ENCODE measurements around the gene NAPG. TPM values are rescaled to one million over a fixed set of nuclear protein-coding genes. Genes with fewer than 3 reads are reported as not detected.
"Not testable (repeated sequence)": the region's sequence is repeated elsewhere in the genome, so short reads cannot be mapped to it uniquely, and the experiment has no call there.

The NAPG gene
- total RNA-seq, 1 experiment from 2014 or later = 41.5 TPM

DNA sequence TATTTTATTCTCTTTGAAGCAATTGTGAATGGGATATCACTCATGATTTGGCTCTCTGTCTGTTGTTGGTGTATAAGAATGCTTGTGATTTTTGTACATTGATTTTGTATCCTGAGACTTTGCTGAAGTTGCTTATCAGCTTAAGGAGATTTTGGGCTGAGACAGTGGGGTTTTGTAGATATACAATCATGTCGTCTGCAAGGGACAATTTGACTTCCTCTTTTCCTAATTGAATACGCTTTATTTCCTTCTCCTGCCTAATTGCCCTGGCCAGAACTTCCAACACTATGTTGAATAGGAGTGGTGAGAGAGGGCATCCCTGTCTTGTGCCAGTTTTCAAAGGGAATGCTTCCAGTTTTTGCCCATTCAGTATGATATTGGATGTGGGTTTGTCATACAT is 48.6 kb downstream of the NAPG start:
- intact Hi-C loops (cut with micrococcal nuclease; ENCODE audit: unreplicated experiment); H3K4me1 Mint-ChIP-seq (ENCODE audit: low read depth, unreplicated experiment); CTCF ChIA-PET; H3K36me3 Mint-ChIP-seq (ENCODE audit: insufficient read depth, unreplicated experiment); H3K27ac Mint-ChIP-seq (ENCODE audit: unreplicated experiment); H3K9me3 ChIP-seq; BruUV-seq (replicated peaks); H3K36me3 ChIP-seq (ENCODE audit: control insufficient read depth, insufficient read depth, low read length); H3K4me3 ChIP-seq (ENCODE audit: low read depth, low read length); POLR2A ChIA-PET; H3K4me3 Mint-ChIP-seq (ENCODE audit: unreplicated experiment); H3K27me3 ChIP-seq (replicated peaks; ENCODE audit: control insufficient read depth, insufficient read depth, low read length); H3K4me1 ChIP-seq; H3K9me3 Mint-ChIP-seq (ENCODE audit: unreplicated experiment); DNase-seq; H3K27me3 Mint-ChIP-seq (ENCODE audit: insufficient read depth, unreplicated experiment): not testable (repeated sequence)

GRCh38 chr18:10577842-10578572 is 52.2 kb downstream of the NAPG start:
- H3K36me3 Mint-ChIP-seq (ENCODE audit: insufficient read depth, unreplicated experiment); H3K27me3 ChIP-seq (replicated peaks; ENCODE audit: control insufficient read depth, insufficient read depth, low read length); BruUV-seq (replicated peaks); H3K9me3 ChIP-seq; H3K36me3 ChIP-seq (ENCODE audit: control insufficient read depth, insufficient read depth, low read length); H3K4me1 Mint-ChIP-seq (ENCODE audit: low read depth, unreplicated experiment); H3K4me1 ChIP-seq; intact Hi-C loops (cut with micrococcal nuclease; ENCODE audit: unreplicated experiment); H3K27me3 Mint-ChIP-seq (ENCODE audit: insufficient read depth, unreplicated experiment): not testable (repeated sequence)
- DNase-seq = peak in 1 of 2 experiments; percentile 43
- CTCF ChIA-PET = interaction anchor here (0.9 kb wide), 1 partner anchor 437 kb away, joined by 3 read pairs; no protein-coding TSS in a partner anchor
- POLR2A ChIA-PET = interaction anchor here (1.5 kb wide), 1 partner anchor 52 kb away, joined by 3 read pairs; the partner anchor contains the start of gene NAPG
- peak overlapping the region; percentile 86 for H3K27ac Mint-ChIP-seq (ENCODE audit: unreplicated experiment)
- H3K9me3 Mint-ChIP-seq (ENCODE audit: unreplicated experiment) = peaks cover 16% of the 10 kb centered on the region
- H3K4me3 ChIP-seq (ENCODE audit: low read depth, low read length) = peak overlapping the region; percentile 22; the same call in 1 of the 2 replicates
- peak overlapping the region; percentile 69 for H3K4me3 Mint-ChIP-seq (ENCODE audit: unreplicated experiment)

DNA sequence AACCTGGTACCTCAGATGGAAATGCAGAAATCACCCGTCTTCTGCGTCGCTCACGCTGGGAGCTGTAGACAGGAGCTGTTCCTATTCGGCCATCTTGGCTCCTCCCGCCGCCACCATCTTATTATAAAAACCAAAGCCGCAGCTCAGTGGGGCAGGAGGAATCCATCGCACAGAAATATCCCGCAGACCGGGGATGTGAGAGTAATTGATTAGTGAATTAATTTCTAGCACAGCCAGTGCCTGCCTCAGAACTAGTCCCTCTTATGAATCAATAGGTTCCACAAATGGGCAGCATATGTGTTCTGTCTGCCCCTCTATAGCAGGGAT is 52.7 kb downstream of the NAPG start:
- CTCF ChIA-PET = interaction anchor here (0.6 to 0.9 kb wide), 2 partner anchors 438 to 1456 kb away, joined by 3 read pairs; no protein-coding TSS in a partner anchor
- H3K36me3 Mint-ChIP-seq (ENCODE audit: insufficient read depth, unreplicated experiment); H3K4me1 ChIP-seq; H3K36me3 ChIP-seq (ENCODE audit: control insufficient read depth, insufficient read depth, low read length); H3K4me3 ChIP-seq (ENCODE audit: low read depth, low read length); BruUV-seq (replicated peaks); H3K27me3 Mint-ChIP-seq (ENCODE audit: insufficient read depth, unreplicated experiment); H3K9me3 ChIP-seq; H3K27me3 ChIP-seq (replicated peaks; ENCODE audit: control insufficient read depth, insufficient read depth, low read length); H3K4me1 Mint-ChIP-seq (ENCODE audit: low read depth, unreplicated experiment); intact Hi-C loops (cut with micrococcal nuclease; ENCODE audit: unreplicated experiment); DNase-seq: not testable (repeated sequence)
- H3K27ac Mint-ChIP-seq (ENCODE audit: unreplicated experiment) = peak overlapping the region; percentile 86
- H3K9me3 Mint-ChIP-seq (ENCODE audit: unreplicated experiment) = peaks cover 16% of the 10 kb centered on the region
- POLR2A ChIA-PET = interaction anchor here (1.5 kb wide), 1 partner anchor 53 kb away, joined by 3 read pairs; the partner anchor contains the start of gene NAPG
- H3K4me3 Mint-ChIP-seq (ENCODE audit: unreplicated experiment) = peak overlapping the region; percentile 69

DNA sequence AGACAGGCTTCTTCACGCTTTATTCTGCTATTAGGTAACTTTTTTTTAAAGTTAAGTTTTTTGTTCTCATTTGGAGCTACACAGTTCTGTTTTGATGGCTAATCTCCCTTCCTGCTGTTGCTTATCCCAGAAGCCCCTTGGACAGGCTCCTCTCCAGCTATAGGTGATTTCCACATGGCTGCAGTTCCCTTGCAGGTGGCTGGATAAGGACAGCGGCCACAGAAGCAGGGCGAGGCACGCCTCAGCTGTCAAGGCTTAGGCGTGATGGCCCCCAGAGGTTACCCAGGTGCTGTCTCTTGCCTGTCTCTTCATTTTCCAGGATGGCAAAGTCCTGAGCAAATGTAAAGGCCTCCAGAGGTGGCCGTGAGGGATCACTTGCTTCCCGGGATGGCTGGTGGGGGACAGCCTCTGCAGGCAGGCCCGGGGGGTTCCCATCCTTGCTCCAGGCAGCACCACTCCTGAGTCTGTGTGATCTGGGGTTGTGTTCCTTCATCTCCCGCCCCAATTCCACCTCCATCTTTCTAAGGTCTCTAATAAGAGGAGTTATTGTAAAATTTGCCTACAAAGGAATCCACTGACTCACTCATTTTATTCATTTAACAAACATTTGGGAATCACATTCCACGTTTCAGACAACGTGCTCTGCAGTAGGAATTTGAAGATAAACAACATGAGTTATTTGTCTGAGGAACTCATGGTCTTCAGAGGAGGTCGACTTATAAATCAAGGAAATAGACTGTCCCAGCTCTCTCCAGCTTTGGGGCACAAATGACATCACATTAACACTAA is 53.4 kb downstream of the NAPG start:
- ChIA-PET CTCF (interaction anchor here (0.6 kb wide), 1 partner anchor 1455 kb away, joined by 3 read pairs; no protein-coding TSS in a partner anchor), POLR2A (interaction anchor here (1.5 kb wide), 1 partner anchor 54 kb away, joined by 3 read pairs; the partner anchor contains the start of gene NAPG)
- intact Hi-C loops (cut with micrococcal nuclease; ENCODE audit: unreplicated experiment) = no loop called here
- no peaks in the 10 kb centered on the region for H3K9me3 ChIP-seq
- H3K36me3 Mint-ChIP-seq (ENCODE audit: insufficient read depth, unreplicated experiment) = no peaks in the 10 kb centered on the region
- no peaks in the 10 kb centered on the region for H3K36me3 ChIP-seq (ENCODE audit: control insufficient read depth, insufficient read depth, low read length)
- no peaks in the 10 kb centered on the region for H3K4me1 Mint-ChIP-seq (ENCODE audit: low read depth, unreplicated experiment)
- TF ChIP-seq, protein P1, sequence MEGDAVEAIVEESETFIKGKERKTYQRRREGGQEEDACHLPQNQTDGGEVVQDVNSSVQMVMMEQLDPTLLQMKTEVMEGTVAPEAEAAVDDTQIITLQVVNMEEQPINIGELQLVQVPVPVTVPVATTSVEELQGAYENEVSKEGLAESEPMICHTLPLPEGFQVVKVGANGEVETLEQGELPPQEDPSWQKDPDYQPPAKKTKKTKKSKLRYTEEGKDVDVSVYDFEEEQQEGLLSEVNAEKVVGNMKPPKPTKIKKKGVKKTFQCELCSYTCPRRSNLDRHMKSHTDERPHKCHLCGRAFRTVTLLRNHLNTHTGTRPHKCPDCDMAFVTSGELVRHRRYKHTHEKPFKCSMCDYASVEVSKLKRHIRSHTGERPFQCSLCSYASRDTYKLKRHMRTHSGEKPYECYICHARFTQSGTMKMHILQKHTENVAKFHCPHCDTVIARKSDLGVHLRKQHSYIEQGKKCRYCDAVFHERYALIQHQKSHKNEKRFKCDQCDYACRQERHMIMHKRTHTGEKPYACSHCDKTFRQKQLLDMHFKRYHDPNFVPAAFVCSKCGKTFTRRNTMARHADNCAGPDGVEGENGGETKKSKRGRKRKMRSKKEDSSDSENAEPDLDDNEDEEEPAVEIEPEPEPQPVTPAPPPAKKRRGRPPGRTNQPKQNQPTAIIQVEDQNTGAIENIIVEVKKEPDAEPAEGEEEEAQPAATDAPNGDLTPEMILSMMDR (IDR thresholded peaks at IDR 0.05; ENCODE audit: insufficient read depth in 1 of 2, low read depth in 1 of 2, low read length in 1 of 2, severe bottlenecking in 1 of 2, unreplicated experiment in 1 of 2) = no peak
- H3K27me3 Mint-ChIP-seq (ENCODE audit: insufficient read depth, unreplicated experiment) = no peaks in the 10 kb centered on the region
- BruUV-seq (replicated peaks) = no TSS peak
- no peaks in the 10 kb centered on the region for H3K27me3 ChIP-seq (replicated peaks; ENCODE audit: control insufficient read depth, insufficient read depth, low read length)
- DNase-seq = no peak
- no peak overlapping the region for H3K4me3 Mint-ChIP-seq (ENCODE audit: unreplicated experiment)
- H3K27ac Mint-ChIP-seq (ENCODE audit: unreplicated experiment) = no peak overlapping the region
- H3K9me3 Mint-ChIP-seq (ENCODE audit: unreplicated experiment) = peaks cover 16% of the 10 kb centered on the region
- no peak overlapping the region for H3K4me3 ChIP-seq (ENCODE audit: low read depth, low read length)
- H3K4me1 ChIP-seq = 0 out of 2 replicates have a peak, but pooled peaks cover 8% of the 10 kb centered on the region
